GM18498 (cell line): ENCODE measurements around the gene SHB.

Source experiments
- ATAC-seq: cut with Tn5 transposase; IDR thresholded peaks from one replicate; pipeline ENCODE4 v1.9.1; 2021; ENCODE audit warnings: mild to moderate bottlenecking, moderate library complexity; ENCODE audit not compliant: unreplicated experiment

The SHB gene

GRCh38 chr9:38026021-38026809, 42.8 kb downstream of the SHB start:
- ATAC-seq = no peak

DNA sequence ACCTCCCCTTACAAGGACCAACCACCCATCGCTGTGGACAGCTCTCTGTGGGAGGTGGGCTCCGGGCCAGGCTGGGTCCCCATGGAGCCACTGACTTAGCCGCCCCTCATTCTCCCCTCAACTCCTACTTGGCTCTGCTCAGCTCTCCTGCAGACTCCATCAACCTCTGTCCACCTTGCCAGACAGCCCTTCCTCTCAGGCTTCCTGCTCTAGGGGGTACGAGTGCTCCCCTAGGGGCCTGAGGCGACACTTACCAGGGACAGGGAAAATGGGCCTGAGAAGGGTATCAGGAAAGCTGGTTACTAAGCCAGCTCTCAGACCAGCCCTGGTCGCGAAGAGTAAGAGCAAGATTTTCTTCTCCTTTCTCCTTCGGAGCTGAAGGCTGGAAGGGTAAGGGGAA, 43.9 kb downstream of the SHB start:
- no peak for ATAC-seq

DNA sequence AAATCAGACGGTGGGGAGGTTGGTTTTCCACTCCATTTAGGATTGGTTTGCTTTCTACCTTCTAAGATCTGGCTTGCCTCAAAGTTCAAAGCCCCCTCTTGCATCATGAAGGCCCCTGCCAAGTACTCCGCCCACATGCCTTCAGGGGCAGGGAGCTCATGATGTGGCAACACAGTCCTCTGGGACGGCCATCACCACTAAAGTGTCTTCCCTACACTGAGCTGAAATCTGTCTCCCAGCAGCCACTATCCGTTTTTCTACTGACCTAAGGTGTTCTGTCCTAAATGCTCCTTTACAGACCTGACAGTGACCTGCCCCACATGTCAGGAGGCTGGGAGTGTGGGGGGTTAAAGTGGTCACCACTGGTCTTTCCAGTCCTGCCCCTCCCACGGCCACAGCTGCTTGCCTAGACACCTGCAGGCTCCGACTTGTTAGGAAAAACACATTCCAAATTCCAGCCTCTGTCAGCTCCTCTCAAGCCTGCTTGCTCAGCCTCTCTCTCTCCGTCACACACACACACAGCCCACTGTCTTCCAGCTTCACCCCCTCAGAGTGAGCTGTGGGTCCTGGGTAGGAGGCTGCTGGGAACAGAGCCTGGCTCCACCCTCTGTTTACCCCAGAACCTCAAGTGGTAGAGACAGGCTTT, 44.9 kb downstream of the SHB start:
- ATAC-seq = no peak

DNA sequence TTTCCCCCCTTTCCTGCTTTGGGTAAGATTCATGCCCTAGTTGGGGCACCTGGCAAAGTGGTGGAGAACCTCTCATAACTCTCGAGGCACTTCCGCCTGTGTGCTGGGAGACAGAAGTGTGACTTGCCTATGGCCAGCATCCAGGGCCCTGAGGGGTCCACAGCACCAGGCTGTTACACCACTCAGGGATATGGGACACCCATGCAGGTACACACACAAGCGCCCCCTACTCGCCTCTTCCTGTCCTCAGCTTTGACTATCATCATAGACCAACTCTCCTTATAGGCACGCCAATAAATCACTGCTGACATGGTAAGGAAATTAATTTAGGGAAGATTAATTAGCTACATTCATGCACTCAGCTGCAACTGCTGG, 45.4 kb downstream of the SHB start:
- no peak for ATAC-seq

DNA sequence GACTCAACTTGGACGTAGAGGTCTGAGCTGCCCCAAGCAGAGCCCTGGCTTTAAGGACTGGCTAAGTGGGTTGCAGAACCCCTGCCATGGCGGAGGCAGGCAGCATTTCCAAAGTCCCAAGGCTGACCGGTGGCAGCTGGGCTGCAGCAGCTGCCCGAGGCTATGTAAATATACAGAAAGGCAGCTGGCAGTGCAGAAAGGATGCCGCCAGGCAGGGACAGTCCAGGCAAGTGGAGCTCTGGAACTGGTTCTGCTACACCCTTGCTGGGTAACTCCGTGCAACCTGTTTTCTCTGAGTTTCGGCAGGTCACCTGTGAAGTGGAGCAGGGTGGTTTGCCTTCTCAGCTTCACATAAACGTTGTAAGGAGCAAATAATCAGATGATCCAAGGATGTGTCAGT, 46.0 kb downstream of the SHB start:
- ATAC-seq = no peak

GRCh38 chr9:38022203-38022895, 46.7 kb downstream of the SHB start:
- no peak for ATAC-seq

- ATAC-seq = no peak
Measured at GRCh38 chr9:38020151-38021076, 48.6 kb downstream of the SHB start.

GRCh38 chr9:38019731-38020130, 49.3 kb downstream of the SHB start:
- no peak for ATAC-seq

- ATAC-seq = no peak
Measured at GRCh38 chr9:38018958-38019602, 49.9 kb downstream of the SHB start.

DNA sequence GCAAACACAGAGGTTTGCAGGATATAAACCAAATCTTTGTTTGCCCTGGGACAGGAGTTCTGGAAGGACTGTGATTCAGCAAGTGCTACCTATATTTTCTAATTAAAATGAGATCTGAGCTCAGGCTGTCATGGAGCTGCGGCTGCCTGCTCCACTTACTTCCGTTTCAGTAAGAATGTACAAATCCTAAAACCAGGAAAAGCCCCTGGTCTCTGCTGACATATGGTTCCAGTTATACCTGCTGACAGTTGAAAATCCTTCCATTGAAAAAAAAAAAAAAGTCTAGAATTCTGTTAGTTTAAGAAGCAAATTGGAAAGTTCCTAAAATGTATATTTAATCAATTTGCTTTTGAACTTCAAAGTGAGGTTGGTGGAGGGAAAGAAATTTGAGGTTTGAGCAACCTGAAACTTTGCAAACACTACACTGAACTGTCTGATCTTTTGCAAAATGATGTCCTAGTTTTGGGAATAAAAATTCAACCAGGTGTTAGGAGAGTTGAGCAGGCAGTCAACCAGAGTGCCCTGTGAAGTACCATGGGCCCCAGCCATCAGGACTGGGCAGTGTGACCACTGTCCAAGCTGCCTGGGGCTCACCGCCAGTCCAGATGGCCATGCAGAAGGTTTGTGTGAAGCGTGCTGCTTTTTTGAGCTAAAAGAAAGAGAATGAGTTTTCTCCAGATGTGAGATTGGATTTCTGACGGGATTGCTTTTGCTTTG, 50.6 kb downstream of the SHB start:
- no peak for ATAC-seq

DNA sequence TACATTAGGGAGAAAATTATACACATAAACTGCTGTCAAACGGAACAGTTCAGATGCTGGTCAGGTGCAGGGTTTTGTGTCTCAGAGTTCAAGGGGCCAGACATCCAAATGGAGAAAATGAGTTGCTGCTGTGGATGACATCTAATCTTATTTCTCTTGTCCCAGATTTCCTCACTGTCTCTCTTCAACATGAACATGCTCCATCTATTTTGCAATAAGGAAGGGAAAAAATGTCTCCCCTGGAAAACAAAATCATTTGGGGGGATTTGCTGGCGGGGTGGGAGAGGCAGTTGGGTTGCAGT, 51.2 kb downstream of the SHB start:
- ATAC-seq = no peak

- ATAC-seq = no peak
Measured at GRCh38 chr9:38017149-38017884, 51.7 kb downstream of the SHB start.

- no peak for ATAC-seq
Measured at GRCh38 chr9:38016375-38017135, 52.5 kb downstream of the SHB start.

DNA sequence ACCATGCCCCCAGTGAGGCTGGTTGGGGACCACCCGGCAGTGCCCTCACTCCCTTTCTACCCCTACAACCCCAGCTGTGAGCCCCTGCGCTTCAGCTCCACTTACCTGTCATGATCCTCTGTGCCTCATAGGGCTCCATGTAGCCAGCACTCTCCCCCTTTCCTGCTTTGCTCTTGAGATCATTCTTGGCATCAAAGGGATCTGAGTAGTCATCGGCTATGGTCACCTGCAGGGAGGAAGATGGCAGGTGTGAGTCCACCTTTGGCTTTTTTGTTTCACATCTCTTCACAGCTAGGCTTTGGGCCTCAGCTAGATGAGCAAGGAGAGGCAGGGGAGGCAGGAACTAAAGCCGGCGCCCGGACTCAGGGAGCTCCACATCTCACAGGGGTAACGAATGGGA, 53.1 kb downstream of the SHB start:
- ATAC-seq = no peak

DNA sequence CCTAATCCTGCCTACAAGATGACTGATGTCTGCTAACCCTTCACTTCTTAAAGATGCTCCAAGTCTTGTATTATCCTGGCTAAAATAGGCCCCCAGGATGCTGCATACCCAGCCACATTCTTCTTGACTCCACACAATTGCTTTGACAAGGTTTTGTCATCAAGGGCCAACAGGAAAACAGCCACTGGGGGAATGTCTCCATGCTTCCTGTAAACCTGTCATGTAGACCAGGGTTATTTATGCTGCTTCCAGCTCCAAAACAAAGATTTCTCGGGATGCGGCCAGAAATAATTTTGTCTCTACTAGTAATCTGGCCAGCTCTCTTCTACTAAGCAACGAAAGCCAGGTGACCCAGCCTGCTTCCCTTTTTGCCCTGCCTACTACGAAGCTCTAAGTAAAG, 53.8 kb downstream of the SHB start:
- no peak for ATAC-seq

DNA sequence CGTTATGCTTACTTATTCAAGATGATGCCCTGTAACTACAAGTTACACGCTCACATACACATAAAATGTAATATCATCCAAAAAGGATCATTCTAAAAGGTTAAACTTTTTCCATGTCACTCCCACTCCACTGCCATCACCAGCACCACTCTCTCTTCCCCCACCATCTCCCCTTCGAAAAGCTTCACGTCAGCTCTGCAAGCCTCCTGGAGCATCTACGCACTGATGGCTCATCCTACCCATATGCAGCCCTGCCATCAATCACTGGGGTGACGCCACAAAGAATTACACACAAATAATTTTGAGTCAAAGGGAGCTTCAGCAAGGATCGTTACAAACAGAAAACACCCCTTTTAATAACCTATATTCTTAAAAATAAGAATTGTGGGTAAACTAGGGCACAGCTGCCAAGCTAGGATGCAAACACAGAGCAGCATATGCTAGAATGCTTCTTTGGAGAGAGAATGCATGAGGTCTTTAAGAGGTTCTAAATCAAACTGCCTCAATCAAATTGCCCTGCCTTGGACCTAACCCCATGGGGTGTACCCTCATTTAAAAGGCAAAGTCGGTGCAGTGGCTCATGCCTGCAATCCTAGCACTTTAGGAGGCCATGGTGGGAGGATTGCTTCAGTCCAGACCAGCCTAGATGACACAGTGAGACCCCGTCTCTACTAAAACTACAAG, 56.1 kb downstream of the SHB start:
- ATAC-seq = no peak

DNA sequence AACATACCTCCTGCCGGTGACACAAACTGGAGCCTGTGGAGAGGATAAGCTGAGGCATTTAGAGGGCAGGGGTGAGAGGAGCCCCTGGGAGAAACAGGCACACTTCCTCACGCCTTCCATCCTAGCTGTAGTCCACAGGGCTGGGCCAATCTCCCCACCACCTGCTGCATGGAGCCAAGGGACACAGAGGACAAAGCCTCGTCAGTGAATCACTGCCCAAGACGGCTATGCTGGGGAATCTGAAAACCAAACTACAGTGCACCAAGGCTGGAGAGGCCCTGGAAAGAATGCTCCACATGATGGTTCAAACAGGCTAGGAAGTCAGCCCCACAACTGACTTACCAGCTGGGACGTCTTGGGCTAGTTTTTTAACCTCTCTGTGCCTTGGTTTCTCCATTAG, 57.0 kb downstream of the SHB start:
- no peak for ATAC-seq
